NCI-H524 (cell line): ENCODE results near the gene APLP2.
"Not testable (repeated sequence)": the region's sequence is repeated elsewhere in the genome, so short reads cannot be mapped to it uniquely, and the experiment has no call there.

Experiments used
- DNase-seq, 2 experiments: peaks; one replicate each; lab custom pipeline; 2025; lab: John Stamatoyannopoulos, UW

APLP2 gene

GRCh38 chr11:130069659-130070108 lies at the start of gene APLP2:
APLP2 (plus strand) TSS chr11:130069894; CDS start chr11:130069978, 84 bp downstream.
- DNase-seq = peak; percentile 93 to 98

GRCh38 chr11:130020323-130020722 lies 49.4 kb upstream of the APLP2 start:
- DNase-seq = no peak

- not testable (repeated sequence) for DNase-seq
These were observed 48.1 kb upstream of the APLP2 start for GRCh38 chr11:130021606-130022005.

GRCh38 chr11:130022799-130023198 lies 46.9 kb upstream of the APLP2 start:
- DNase-seq = no peak

- DNase-seq = no peak
These were observed 46.5 kb upstream of the APLP2 start for GRCh38 chr11:130023204-130023603.

- no peak for DNase-seq
These were observed 45.3 kb upstream of the APLP2 start for GRCh38 chr11:130024361-130024760.

GRCh38 chr11:130025371-130025770 lies 44.3 kb upstream of the APLP2 start:
- no peak for DNase-seq

GRCh38 chr11:130029137-130029536 lies 40.6 kb upstream of the APLP2 start:
- no peak for DNase-seq

GRCh38 chr11:130031056-130031455 lies 38.6 kb upstream of the APLP2 start:
- DNase-seq = no peak

- no peak for DNase-seq
These were observed 37.7 kb upstream of the APLP2 start for GRCh38 chr11:130031945-130032344.

GRCh38 chr11:130032931-130033330 lies 36.8 kb upstream of the APLP2 start:
- no peak for DNase-seq

GRCh38 chr11:130034236-130034635 lies 35.5 kb upstream of the APLP2 start:
- DNase-seq = no peak

- no peak for DNase-seq
These were observed 32.6 kb upstream of the APLP2 start for GRCh38 chr11:130037058-130037457.

- DNase-seq = no peak
These were observed 31.7 kb upstream of the APLP2 start for GRCh38 chr11:130037881-130038585.

- no peak for DNase-seq
These were observed 29.3 kb upstream of the APLP2 start for GRCh38 chr11:130040281-130040940.

GRCh38 chr11:130042093-130042591 lies 27.6 kb upstream of the APLP2 start:
- no peak for DNase-seq

GRCh38 chr11:130043575-130043974 lies 26.1 kb upstream of the APLP2 start:
- DNase-seq = no peak

GRCh38 chr11:130047141-130047540 lies 22.6 kb upstream of the APLP2 start:
- DNase-seq = no peak

- no peak for DNase-seq
These were observed 20.3 kb upstream of the APLP2 start for GRCh38 chr11:130049328-130049771.

GRCh38 chr11:130050257-130050656 lies 19.4 kb upstream of the APLP2 start:
- no peak for DNase-seq

- DNase-seq = no peak
These were observed 18.6 kb upstream of the APLP2 start for GRCh38 chr11:130051082-130051481.

- no peak for DNase-seq
These were observed 17.1 kb upstream of the APLP2 start for GRCh38 chr11:130052567-130052966.

- no peak for DNase-seq
These were observed 14.7 kb upstream of the APLP2 start for GRCh38 chr11:130054966-130055365.
